ENCODE measurements around the gene AQP9. TPM values are rescaled to one million over a fixed set of nuclear protein-coding genes. Genes with fewer than 3 reads are reported as not detected.

AQP9 gene
- total RNA-seq = 0.75 TPM in 1 of 2 replicates, not detected in the other

- H3K4me3 ChIP-seq (ENCODE audit: low read depth, low read length) = no peak within 1 kb of the TSS
- H3K27me3 ChIP-seq (ENCODE audit: control insufficient read depth, insufficient read depth, low read length) = no peaks in the 10 kb centered on the region
- H3K36me3 ChIP-seq (ENCODE audit: control insufficient read depth, insufficient read depth, low read length) = no peaks in the 10 kb centered on the region
- DNase-seq (ENCODE audit: low read depth) = no peak
- TF ChIP-seq CTCF (IDR thresholded peaks at IDR 0.05; ENCODE audit: insufficient read depth, low read length, poor library complexity, severe bottlenecking) = no peak
Measured at GRCh38 chr15:58138106-58138505, at the start of gene AQP9. Gene AQP9, plus strand, starts transcription at chr15:58138381. Its CDS starts 185 bp downstream, at chr15:58138566.

- no peak for TF ChIP-seq CTCF (IDR thresholded peaks at IDR 0.05; ENCODE audit: insufficient read depth, low read length, poor library complexity, severe bottlenecking)
- Histone ChIP-seq H3K27me3 (ENCODE audit: control insufficient read depth, insufficient read depth, low read length) (no peaks in the 10 kb centered on the region), H3K36me3 (ENCODE audit: control insufficient read depth, insufficient read depth, low read length) (no peaks in the 10 kb centered on the region), H3K4me3 (ENCODE audit: low read depth, low read length) (no peak overlapping the region)
- no peak for DNase-seq (ENCODE audit: low read depth)
Measured at GRCh38 chr15:58095415-58095814, 42.8 kb upstream of the AQP9 start.

- DNase-seq (ENCODE audit: low read depth) = no peak
- no peaks in the 10 kb centered on the region for H3K36me3 ChIP-seq (ENCODE audit: control insufficient read depth, insufficient read depth, low read length)
Measured at GRCh38 chr15:58096529-58097084, 41.6 kb upstream of the AQP9 start.

GRCh38 chr15:58103482-58103881, 34.7 kb upstream of the AQP9 start:
- DNase-seq (ENCODE audit: low read depth) = no peak
- no peaks in the 10 kb centered on the region for H3K36me3 ChIP-seq (ENCODE audit: control insufficient read depth, insufficient read depth, low read length)
- no peak overlapping the region for H3K4me3 ChIP-seq (ENCODE audit: low read depth, low read length)
- TF ChIP-seq CTCF (IDR thresholded peaks at IDR 0.05; ENCODE audit: insufficient read depth, low read length, poor library complexity, severe bottlenecking) = no peak
- no peaks in the 10 kb centered on the region for H3K27me3 ChIP-seq (ENCODE audit: control insufficient read depth, insufficient read depth, low read length)

More at GRCh38 chr15:58096529-58097084, 41.6 kb upstream of the AQP9 start:
- no peaks in the 10 kb centered on the region for H3K27me3 ChIP-seq (ENCODE audit: control insufficient read depth, insufficient read depth, low read length)
- no peak overlapping the region for H3K4me3 ChIP-seq (ENCODE audit: low read depth, low read length)
- TF ChIP-seq CTCF (IDR thresholded peaks at IDR 0.05; ENCODE audit: insufficient read depth, low read length, poor library complexity, severe bottlenecking) = no peak

- Histone ChIP-seq H3K36me3 (ENCODE audit: control insufficient read depth, insufficient read depth, low read length) (no peaks in the 10 kb centered on the region), H3K27me3 (ENCODE audit: control insufficient read depth, insufficient read depth, low read length) (no peaks in the 10 kb centered on the region), H3K4me3 (ENCODE audit: low read depth, low read length) (no peak overlapping the region)
- TF ChIP-seq CTCF (IDR thresholded peaks at IDR 0.05; ENCODE audit: insufficient read depth, low read length, poor library complexity, severe bottlenecking) = no peak
- DNase-seq (ENCODE audit: low read depth) = no peak
Measured at GRCh38 chr15:58108117-58108516, 30.1 kb upstream of the AQP9 start.

GRCh38 chr15:58109419-58109818, 28.8 kb upstream of the AQP9 start:
- TF ChIP-seq CTCF (IDR thresholded peaks at IDR 0.05; ENCODE audit: insufficient read depth, low read length, poor library complexity, severe bottlenecking) = no peak
- no peak for DNase-seq (ENCODE audit: low read depth)
- Histone ChIP-seq H3K36me3 (ENCODE audit: control insufficient read depth, insufficient read depth, low read length) (no peaks in the 10 kb centered on the region), H3K4me3 (ENCODE audit: low read depth, low read length) (no peak overlapping the region), H3K27me3 (ENCODE audit: control insufficient read depth, insufficient read depth, low read length) (no peaks in the 10 kb centered on the region)

Data from kidney epithelial cell (primary cell).